ENCODE measurements around the gene TTYH3. TPM values are rescaled to one million over a fixed set of nuclear protein-coding genes. Genes with fewer than 3 reads are reported as not detected.

TTYH3 gene
- total RNA-seq, 1 donor from 2014 or later = 237 TPM

DNA sequence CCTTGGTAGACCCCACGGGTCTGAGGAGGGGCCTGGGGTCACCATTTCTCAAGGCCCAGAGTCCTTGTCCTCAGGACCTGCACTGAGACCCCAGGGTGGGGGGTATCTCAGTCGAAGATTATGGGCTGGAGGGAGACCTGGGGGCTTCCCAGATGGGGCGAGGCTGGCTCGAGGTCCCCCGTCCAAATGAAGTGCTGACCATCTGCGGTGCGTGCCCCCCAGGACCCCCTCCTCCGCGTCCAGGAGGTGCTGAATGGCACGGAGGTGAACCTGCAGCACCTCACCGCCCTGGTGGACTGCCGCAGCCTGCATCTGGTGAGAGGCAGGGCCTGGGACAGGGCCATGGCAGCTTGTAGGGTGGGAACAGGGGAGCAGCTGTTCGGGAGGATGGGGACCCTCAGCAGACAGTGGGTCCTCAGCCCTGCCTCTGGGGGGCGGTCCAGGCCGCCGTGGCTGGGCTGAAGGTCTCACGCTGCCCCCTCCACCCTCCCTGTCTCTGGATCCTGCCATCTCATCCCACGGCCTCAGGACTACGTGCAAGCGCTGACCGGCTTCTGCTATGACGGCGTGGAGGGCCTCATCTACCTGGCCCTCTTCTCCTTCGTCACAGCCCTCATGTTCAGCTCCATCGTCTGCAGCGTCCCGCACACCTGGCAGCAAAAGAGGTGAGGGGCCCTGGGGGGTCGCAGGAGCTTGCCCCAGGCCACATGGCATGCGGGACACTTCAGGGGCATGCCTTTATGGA, 24.3 kb downstream of the TTYH3 start:
- peaks cover 10% of the 10 kb centered on the region for H3K4me1 Mint-ChIP-seq
- no peaks in the 10 kb centered on the region for H3K27me3 Mint-ChIP-seq (ENCODE audit: low read depth)
- H3K9me3 Mint-ChIP-seq = no peaks in the 10 kb centered on the region

DNA sequence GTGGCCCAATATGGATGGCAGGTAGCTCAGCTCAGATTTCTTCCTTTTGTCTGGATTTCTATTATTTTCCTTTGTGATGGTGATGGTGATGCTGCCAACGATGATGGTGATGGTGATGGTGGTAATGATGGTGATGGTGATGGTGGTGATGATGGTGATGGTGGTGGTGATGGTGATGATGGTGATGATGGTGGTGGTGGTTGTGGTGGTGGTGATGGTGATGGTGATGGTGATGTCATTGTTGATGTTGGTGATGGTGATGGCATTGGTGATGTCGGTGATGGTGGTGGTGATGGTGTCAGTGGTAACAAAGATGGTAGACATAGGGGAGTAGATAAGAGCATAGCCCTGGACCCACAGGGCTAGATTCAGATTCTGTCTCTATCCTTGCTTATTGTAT, 25.4 kb downstream of the TTYH3 start:
- TF ChIP-seq, protein P1, sequence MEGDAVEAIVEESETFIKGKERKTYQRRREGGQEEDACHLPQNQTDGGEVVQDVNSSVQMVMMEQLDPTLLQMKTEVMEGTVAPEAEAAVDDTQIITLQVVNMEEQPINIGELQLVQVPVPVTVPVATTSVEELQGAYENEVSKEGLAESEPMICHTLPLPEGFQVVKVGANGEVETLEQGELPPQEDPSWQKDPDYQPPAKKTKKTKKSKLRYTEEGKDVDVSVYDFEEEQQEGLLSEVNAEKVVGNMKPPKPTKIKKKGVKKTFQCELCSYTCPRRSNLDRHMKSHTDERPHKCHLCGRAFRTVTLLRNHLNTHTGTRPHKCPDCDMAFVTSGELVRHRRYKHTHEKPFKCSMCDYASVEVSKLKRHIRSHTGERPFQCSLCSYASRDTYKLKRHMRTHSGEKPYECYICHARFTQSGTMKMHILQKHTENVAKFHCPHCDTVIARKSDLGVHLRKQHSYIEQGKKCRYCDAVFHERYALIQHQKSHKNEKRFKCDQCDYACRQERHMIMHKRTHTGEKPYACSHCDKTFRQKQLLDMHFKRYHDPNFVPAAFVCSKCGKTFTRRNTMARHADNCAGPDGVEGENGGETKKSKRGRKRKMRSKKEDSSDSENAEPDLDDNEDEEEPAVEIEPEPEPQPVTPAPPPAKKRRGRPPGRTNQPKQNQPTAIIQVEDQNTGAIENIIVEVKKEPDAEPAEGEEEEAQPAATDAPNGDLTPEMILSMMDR (conservative IDR thresholded peaks at IDR 0.05) = no peak
- DNase-seq (ENCODE audit: low read depth, low spot score) = no peak
- Mint-ChIP-seq H3K27ac (ENCODE audit: unreplicated experiment) (no peak overlapping the region), H3K4me1 (peaks cover 5% of the 10 kb centered on the region), H3K27me3 (ENCODE audit: low read depth) (no peaks in the 10 kb centered on the region), H3K36me3 (ENCODE audit: low read depth) (peaks cover 5% of the 10 kb centered on the region), H3K4me3 (peak overlapping the region; percentile 3), H3K9me3 (no peaks in the 10 kb centered on the region)

More for the DNA sequence above, 24.3 kb downstream of the TTYH3 start:
- Mint-ChIP-seq H3K4me3 (no peak overlapping the region), H3K27ac (ENCODE audit: unreplicated experiment) (no peak overlapping the region), H3K36me3 (ENCODE audit: low read depth) (peaks cover 5% of the 10 kb centered on the region)
- DNase-seq (ENCODE audit: low read depth, low spot score) = no peak
- TF ChIP-seq, protein P1 (conservative IDR thresholded peaks at IDR 0.05) = no peak

DNA sequence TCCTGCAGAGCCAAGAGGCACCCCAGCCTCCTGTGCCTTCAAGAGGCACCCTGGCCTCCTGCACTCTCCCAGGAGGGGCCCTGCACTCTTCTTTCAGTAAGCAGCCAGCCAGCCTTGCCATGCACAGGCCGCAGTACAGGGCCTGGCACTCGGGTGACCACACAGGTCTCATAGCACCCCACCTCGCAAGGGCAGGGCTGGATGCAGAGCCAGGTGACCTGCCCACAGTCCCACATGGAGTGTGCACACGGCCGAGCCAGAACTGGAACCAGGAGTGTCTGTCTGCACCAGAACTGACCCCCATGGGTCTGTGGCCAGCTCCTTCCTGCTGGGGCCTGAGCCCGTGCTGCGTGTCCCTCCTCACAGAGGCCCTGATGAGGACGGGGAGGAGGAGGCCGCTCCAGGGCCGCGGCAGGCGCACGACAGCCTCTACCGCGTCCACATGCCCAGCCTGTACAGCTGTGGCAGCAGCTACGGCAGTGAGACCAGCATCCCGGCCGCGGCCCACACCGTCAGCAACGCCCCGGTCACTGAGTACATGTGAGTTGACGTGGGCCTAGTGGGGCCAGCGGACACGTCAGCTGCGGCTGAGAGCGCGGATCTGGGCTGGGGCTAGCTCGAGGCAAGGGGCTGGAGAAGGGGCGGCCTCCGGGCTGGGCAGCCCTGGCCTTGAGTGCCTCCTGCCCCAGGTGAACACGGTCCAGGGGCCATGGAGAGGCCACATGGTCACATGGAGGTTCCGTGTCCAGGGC, 26.3 kb downstream of the TTYH3 start:
- H3K27me3 Mint-ChIP-seq (ENCODE audit: low read depth) = no peaks in the 10 kb centered on the region
- TF ChIP-seq, protein P1 (conservative IDR thresholded peaks at IDR 0.05) = no peak
- peaks cover 5% of the 10 kb centered on the region for H3K36me3 Mint-ChIP-seq (ENCODE audit: low read depth)
- H3K4me1 Mint-ChIP-seq = no peaks in the 10 kb centered on the region
- H3K9me3 Mint-ChIP-seq = no peaks in the 10 kb centered on the region
- H3K27ac Mint-ChIP-seq (ENCODE audit: unreplicated experiment) = no peak overlapping the region
- no peak for DNase-seq (ENCODE audit: low read depth, low spot score)
- no peak overlapping the region for H3K4me3 Mint-ChIP-seq

DNA sequence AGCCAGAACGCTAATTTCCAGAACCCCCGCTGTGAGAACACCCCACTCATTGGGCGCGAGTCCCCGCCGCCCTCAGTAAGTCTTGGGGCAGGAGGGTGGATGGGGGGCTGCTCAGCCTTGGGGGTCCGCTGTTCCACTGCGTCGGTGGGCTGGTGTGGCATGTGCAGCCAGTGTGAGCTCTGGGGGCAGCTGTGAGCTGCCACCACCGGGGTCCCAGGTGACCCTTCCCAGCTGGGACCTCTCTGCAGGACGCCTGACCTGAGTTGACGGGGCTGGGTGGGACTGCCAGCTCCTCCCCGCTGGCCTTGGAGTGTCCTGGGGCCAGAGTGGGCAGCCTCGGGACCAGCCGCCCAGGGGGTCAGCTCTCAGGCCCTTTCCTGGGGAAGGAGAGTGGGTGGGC, 27.2 kb downstream of the TTYH3 start:
- peaks cover 5% of the 10 kb centered on the region for H3K36me3 Mint-ChIP-seq (ENCODE audit: low read depth)
- no peak overlapping the region for H3K27ac Mint-ChIP-seq (ENCODE audit: unreplicated experiment)
- no peaks in the 10 kb centered on the region for H3K9me3 Mint-ChIP-seq
- no peak for DNase-seq (ENCODE audit: low read depth, low spot score)
- no peaks in the 10 kb centered on the region for H3K27me3 Mint-ChIP-seq (ENCODE audit: low read depth)
- TF ChIP-seq, protein P1 (conservative IDR thresholded peaks at IDR 0.05) = no peak
- no peaks in the 10 kb centered on the region for H3K4me1 Mint-ChIP-seq
- no peak overlapping the region for H3K4me3 Mint-ChIP-seq

DNA sequence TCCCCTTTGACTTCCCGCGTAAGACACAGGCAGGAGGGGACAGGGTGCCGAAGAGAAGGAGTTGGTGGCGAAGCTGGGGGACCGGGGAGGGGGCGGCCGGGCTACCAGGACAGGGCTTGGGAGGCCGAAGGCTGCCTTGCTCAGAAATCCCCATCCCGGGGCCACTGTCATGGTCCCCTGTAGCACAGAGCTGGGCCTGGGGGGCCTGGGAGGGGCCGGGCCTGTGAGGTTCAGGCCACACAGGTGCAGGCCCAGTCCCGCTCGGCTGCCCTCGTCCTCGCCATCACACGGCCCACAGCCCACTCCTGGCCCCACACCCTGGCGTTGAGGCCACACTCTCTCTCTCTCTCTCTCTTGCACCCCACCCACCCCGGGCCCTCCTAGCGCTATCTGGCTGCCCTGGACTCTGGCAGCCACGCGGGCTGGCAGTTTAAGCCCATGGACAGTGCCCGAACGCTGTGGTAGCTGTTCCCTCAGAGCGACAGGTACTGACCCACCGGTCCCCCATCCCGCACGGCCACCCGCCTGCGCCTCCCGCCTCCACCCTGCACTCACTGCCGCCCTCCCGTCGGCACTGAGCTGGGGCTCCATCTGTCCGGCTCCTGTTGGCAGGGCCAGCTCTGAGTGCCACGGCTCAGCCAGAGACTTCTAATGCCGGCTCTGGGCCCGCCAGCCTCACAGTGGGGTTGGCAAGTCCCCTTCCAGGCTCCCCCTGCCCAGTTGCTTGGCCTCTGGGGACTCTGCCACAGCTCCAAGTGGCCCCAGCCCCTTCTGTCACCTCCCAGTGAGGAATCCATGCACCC, 28.0 kb downstream of the TTYH3 start:
- Mint-ChIP-seq H3K36me3 (ENCODE audit: low read depth) (peaks cover 5% of the 10 kb centered on the region), H3K4me3 (no peak overlapping the region), H3K27me3 (ENCODE audit: low read depth) (no peaks in the 10 kb centered on the region), H3K4me1 (no peaks in the 10 kb centered on the region), H3K27ac (ENCODE audit: unreplicated experiment) (no peak overlapping the region), H3K9me3 (no peaks in the 10 kb centered on the region)
- TF ChIP-seq, protein P1 (conservative IDR thresholded peaks at IDR 0.05) = no peak
- DNase-seq (ENCODE audit: low read depth, low spot score) = no peak

Measured in neural crest cell (in vitro differentiated cells).